Motor neuron (in vitro differentiated cells): Measurements from ENCODE around the gene CEP68. TPM values are rescaled to one million over a fixed set of nuclear protein-coding genes. Genes with fewer than 3 reads are reported as not detected.

Experiments used
- total RNA-seq, 8 experiments: library from RNA; unstranded; fragments of 300-600 nt; gene quantifications; 2 replicates each; pipeline versions ENCODE4 v1.2.3 to v1.2.4, GENCODE V29; 2022

The CEP68 gene
- total RNA-seq, 8 experiments from 2014 or later: 6.6 to 26.1 (median 16.4) TPM

Other genes with a start within 250 kb of the CEP68 start
- gene SLC1A4, start 67.0 kb upstream of the CEP68 start, total RNA-seq: 10 to 100 TPM in 5 of 8 experiments, 1 to 10 TPM in 3; 3.3 to 59.0 (median 23.3) TPM
- gene RAB1A, start 73.7 kb downstream of the CEP68 start, total RNA-seq: 100 to 1,000 TPM in 5 of 8 experiments, 10 to 100 TPM in 3; 91.5 to 147 (median 107) TPM
- 100 to 1,000 TPM in 6 of 8 experiments, 10 to 100 TPM in 2; 80.4 to 237 (median 123) TPM for gene ACTR2, start 171.4 kb downstream of the CEP68 start, total RNA-seq